IMR-90 (cell line): ENCODE data around the gene MRPL58. TPM values are rescaled to one million over a fixed set of nuclear protein-coding genes. Genes with fewer than 3 reads are reported as not detected.

Experiments used
- ATAC-seq: fragments of 200-7000 bp; cut with Tn5 transposase; 2 replicates; pipeline ENCODE4 v1.9.1; 2020; ENCODE audit warnings: low read depth, mild to moderate bottlenecking, moderate library complexity
- BruUV-seq: library from RNA; stranded (reverse); fragments of 400-500 nt; replicated peaks from 2 replicates; lab custom pipeline; 2021; lab: Mats Ljungman, UMichigan
- CTCF ChIA-PET: fragments of 300-600 bp; formaldehyde crosslinking; extraction: SDS; loops from one replicate; lab custom pipeline; 2021; ENCODE audit warnings: antibody characterized with exemption; lab: Yijun Ruan, JAX
- POLR2A ChIA-PET: fragments of 300-600 bp; sonication (Branson Sonifier 250); formaldehyde crosslinking; loops from one replicate; lab custom pipeline; 2022; ENCODE audit warnings: antibody characterized with exemption; ENCODE audit not compliant: unreplicated experiment; lab: Charles Lee
- DNase-seq: peaks from one replicate; pipeline ENCODE4 v3.0.0; 2013
- H2AFZ ChIP-seq: replicated peaks from 2 replicates; pipeline ENCODE3; 2013; ENCODE audit warnings: low read length, mild to moderate bottlenecking; ENCODE audit not compliant: poor library complexity
- H2AK5ac ChIP-seq: 2 replicates; pipeline ENCODE4 v1.6.1; 2013; ENCODE audit warnings: low read depth, low read length, inconsistent platforms
- H2AK9ac ChIP-seq: replicated peaks from 2 replicates; pipeline ENCODE3; 2013; ENCODE audit warnings: mild to moderate bottlenecking, low read depth, low read length, moderate library complexity; ENCODE audit not compliant: poor library complexity
- H2BK120ac ChIP-seq: 2 replicates; pipeline ENCODE4 v1.6.1; 2013; ENCODE audit warnings: low read depth, low read length, inconsistent platforms
- H2BK15ac ChIP-seq: 3 replicates; pipeline ENCODE4 v1.6.1; 2013; ENCODE audit warnings: low read depth, low read length, inconsistent platforms
- H2BK20ac ChIP-seq: 2 replicates; pipeline ENCODE4 v1.6.1; 2013; ENCODE audit warnings: low read depth, mild to moderate bottlenecking, inconsistent platforms, low read length, moderate library complexity
- H2BK5ac ChIP-seq: 2 replicates; pipeline ENCODE4 v1.6.1; 2013; ENCODE audit warnings: mild to moderate bottlenecking, low read depth, low read length, inconsistent platforms; ENCODE audit not compliant: poor library complexity, severe bottlenecking
- H3K14ac ChIP-seq: replicated peaks from 2 replicates; pipeline ENCODE4 v1.6.1; 2013; ENCODE audit warnings: low read depth, low read length, inconsistent platforms
- H3K18ac ChIP-seq: 2 replicates; pipeline ENCODE4 v1.6.1; 2013; ENCODE audit warnings: low read depth, low read length, control low read depth
- H3K23ac ChIP-seq: 2 replicates; pipeline ENCODE4 v1.6.1; 2013; ENCODE audit warnings: low read depth, low read length, inconsistent platforms
- H3K27ac ChIP-seq: 2 replicates; pipeline ENCODE4 v1.5.1; 2013; ENCODE audit warnings: mild to moderate bottlenecking, control low read depth, low read length; ENCODE audit not compliant: insufficient read depth
- H3K27me3 ChIP-seq: 2 replicates; pipeline ENCODE4 v1.6.1; 2013; ENCODE audit warnings: low read length; ENCODE audit not compliant: control insufficient read depth, insufficient read depth
- H3K36me3 ChIP-seq: 2 replicates; pipeline ENCODE4 v1.6.1; 2013; ENCODE audit warnings: low read length, mixed read lengths; ENCODE audit not compliant: control insufficient read depth, insufficient read depth
- H3K4ac ChIP-seq: 2 replicates; pipeline ENCODE4 v1.6.1; 2013; ENCODE audit warnings: low read depth, low read length, inconsistent platforms
- H3K4me1 ChIP-seq: 2 replicates; pipeline ENCODE4 v1.6.1; 2013; ENCODE audit warnings: low read length, mixed read lengths; ENCODE audit not compliant: control insufficient read depth, insufficient read depth
- H3K4me2 ChIP-seq: 2 replicates; pipeline ENCODE4 v1.6.1; 2013; ENCODE audit warnings: low read depth, mild to moderate bottlenecking, control low read depth, low read length, moderate library complexity
- H3K4me3 ChIP-seq: 2 replicates; pipeline ENCODE4 v1.5.1; 2013; ENCODE audit warnings: low read depth, mild to moderate bottlenecking, control low read depth, low read length, moderate library complexity; ENCODE audit not compliant: insufficient read depth
- H3K56ac ChIP-seq: 2 replicates; pipeline ENCODE4 v1.6.1; 2013; ENCODE audit warnings: low read length, inconsistent platforms; ENCODE audit not compliant: insufficient read depth; ENCODE audit errors: extremely low read depth
- H3K79me1 ChIP-seq, 2 experiments: 2 replicates each; pipeline ENCODE4 v1.6.1; 2013; ENCODE audit warnings: low read length in 2 of 2, inconsistent platforms in 1 of 2, low read depth in 1 of 2
- H3K9ac ChIP-seq: 2 replicates; pipeline ENCODE4 v1.6.1; 2013; ENCODE audit warnings: low read depth, low read length, control low read depth
- H3K9me1 ChIP-seq: 2 replicates; pipeline ENCODE4 v1.6.1; 2013; ENCODE audit warnings: low read length, inconsistent platforms; ENCODE audit not compliant: insufficient read depth
- H3K9me3 ChIP-seq: 2 replicates; pipeline ENCODE4 v1.6.1; 2013; ENCODE audit warnings: low read length; ENCODE audit not compliant: control insufficient read depth, insufficient read depth
- H4K20me1 ChIP-seq: 2 replicates; pipeline ENCODE4 v1.6.1; 2013; ENCODE audit warnings: low read length, inconsistent platforms; ENCODE audit not compliant: insufficient read depth
- H4K5ac ChIP-seq: 2 replicates; pipeline ENCODE4 v1.6.1; 2013; ENCODE audit warnings: mild to moderate bottlenecking, low read depth, low read length, control low read depth
- H4K8ac ChIP-seq, 2 experiments: 2 replicates each; pipeline ENCODE4 v1.6.1; 2013; ENCODE audit warnings: low read depth in 2 of 2, low read length in 2 of 2, control low read depth in 1 of 2, inconsistent platforms in 1 of 2
- H4K91ac ChIP-seq: 2 replicates; pipeline ENCODE4 v1.6.1; 2013; ENCODE audit warnings: low read depth, low read length, inconsistent platforms; ENCODE audit not compliant: insufficient read depth
- BHLHE40 ChIP-seq: fragments of 150-350 bp; IDR thresholded peaks from 2 replicates; pipeline ENCODE4 v1.6.1; 2016; ENCODE audit warnings: mild to moderate bottlenecking, low read depth, low read length
- CEBPB ChIP-seq: IDR thresholded peaks from 2 replicates; pipeline ENCODE4 v1.6.1; 2012; ENCODE audit warnings: low read depth, low read length, improper control_type of control experiment
- CTCF ChIP-seq: conservative IDR thresholded peaks from 2 replicates; pipeline ENCODE4 v1.5.1; 2012; ENCODE audit warnings: mild to moderate bottlenecking, low read depth, low read length, improper control_type of control experiment
- FOS ChIP-seq: fragments of 150-350 bp; IDR thresholded peaks from 2 replicates; pipeline ENCODE4 v1.6.1; 2016; ENCODE audit warnings: low read depth, low read length
- MAFK ChIP-seq: IDR thresholded peaks from 2 replicates; pipeline ENCODE4 v1.6.1; 2012; ENCODE audit warnings: low read depth, low read length, improper control_type of control experiment
- MAZ ChIP-seq: IDR thresholded peaks from 2 replicates; pipeline ENCODE4 v1.6.1; 2012; ENCODE audit warnings: low read depth, mild to moderate bottlenecking, low read length, improper control_type of control experiment, moderate library complexity, borderline replicate concordance
- POLR2A ChIP-seq: IDR thresholded peaks from 2 replicates; pipeline ENCODE4 v1.6.1; 2012; ENCODE audit warnings: mild to moderate bottlenecking, low read depth, low read length
- RFX5 ChIP-seq: IDR thresholded peaks from 2 replicates; pipeline ENCODE4 v1.8.0; 2012; ENCODE audit warnings: low read depth, mild to moderate bottlenecking, low read length, moderate library complexity
- WGBS, 2 experiments: methylation state at CpG; one replicate each; pipeline versions ENCODE4 v1.1.5 to v1.1.7; 2013; ENCODE audit warnings: missing lambda C conversion rate in 2 of 2; ENCODE audit not compliant: insufficient read length in 1 of 2; ENCODE audit errors: extremely low coverage in 2 of 2; 5-methylcytosine and 5-hydroxymethylcytosine counted together
- dilution Hi-C: fragments of 300-500 bp; cut with HindIII; formaldehyde crosslinking; loops from one replicate; pipeline ENCODE4 v1.14.3; 2018; ENCODE audit warnings: low sequenced_read_pairs; ENCODE audit not compliant: unreplicated experiment
- in situ Hi-C: fragments of 300-500 bp; cut with MboI; formaldehyde crosslinking; loops from 3 replicates; pipeline ENCODE4 v1.14.3; 2019; ENCODE audit warnings: low sequenced_read_pairs, inconsistent platforms, mixed read lengths
- intact Hi-C: fragments of 100-400 bp; cut with micrococcal nuclease; formaldehyde crosslinking; loops from 2 replicates; pipeline ENCODE4 v1.10.0; 2022
- polyA plus RNA-seq, 3 experiments: library from polyadenylated mRNA; depleted of rRNA; stranded (reverse); fragments of >200 nt; gene quantifications; 2 replicates each; pipeline ENCODE4 v1.2.3, GENCODE V29; 2012; ENCODE audit warnings: low replicate concordance in 1 of 3
- total RNA-seq: library from RNA; depleted of rRNA; stranded (reverse); fragments of >200 nt; gene quantifications from 2 replicates; pipeline ENCODE4 v1.2.3, GENCODE V29; 2012

The MRPL58 gene
- total and polyA plus RNA-seq, 2 of the 4 experiments (the other 2 are of a cell fraction): 42.5 to 53.0 TPM

DNA sequence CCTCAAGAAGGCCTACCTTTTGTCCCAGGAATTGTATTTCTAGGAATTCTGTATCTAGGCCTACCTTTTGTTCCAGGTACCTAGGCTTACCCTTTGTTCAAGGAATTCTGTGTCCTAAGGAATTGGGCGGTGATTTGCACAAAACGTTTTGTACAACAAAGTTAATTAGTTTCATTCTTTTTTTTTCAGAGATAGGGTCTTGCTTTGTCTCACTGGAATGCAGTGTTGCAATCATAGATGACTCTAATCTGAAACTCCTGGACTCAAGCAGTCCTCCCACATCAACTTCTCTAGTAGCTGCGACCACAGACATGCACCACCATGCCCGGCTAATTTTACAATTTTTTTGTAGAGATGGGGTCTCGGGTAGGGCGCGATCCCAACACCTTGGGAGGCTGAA lies 18.0 kb upstream of the MRPL58 start:
- H2BK20ac ChIP-seq: no peak overlapping the region; the same call in 1 of the 2 replicates
- 0 out of 2 replicates have a peak overlapping the region, but pooled peaks have one; percentile 15 for H3K27ac ChIP-seq
- no peak overlapping the region for H3K4ac ChIP-seq
- CTCF ChIA-PET: interaction anchor here (0.6 kb wide), 1 partner anchor 65 kb away, joined by 3 read pairs; no protein-coding TSS in a partner anchor
- peaks cover 20% of the 10 kb centered on the region for H4K20me1 ChIP-seq
- peak overlapping the region; percentile 27; the same call in 1 of the 2 replicates for H4K5ac ChIP-seq
- intact Hi-C loops (no loop called here), in situ Hi-C loops (no loop called here), dilution Hi-C loops (no loop called here)
- H3K36me3 ChIP-seq: peaks cover 8% of the 10 kb centered on the region; the same call in 1 of the 2 replicates
- BruUV-seq: no TSS peak
- H3K18ac ChIP-seq: peak overlapping the region; percentile 6; the same call in 1 of the 2 replicates
- no peak overlapping the region for H3K56ac ChIP-seq
- H3K79me1 ChIP-seq: peaks cover 13 to 82% of the 10 kb centered on the region in 2 experiments
- no peaks in the 10 kb centered on the region for H3K27me3 ChIP-seq
- no peak overlapping the region for H3K9ac ChIP-seq
- WGBS, 2 experiments: no CpG with 5 or more reads among the region's 7 CpGs
- no peak overlapping the region for H2AFZ ChIP-seq
- DNase-seq (peak; percentile 70), ATAC-seq (peak; percentile 70)
- no peak overlapping the region for H3K4me3 ChIP-seq
- POLR2A ChIA-PET: interaction anchor here (0.7 kb wide), 1 partner anchor 14 kb away, joined by 3 read pairs; no protein-coding TSS in a partner anchor
- H3K23ac ChIP-seq: 0 out of 2 replicates have a peak overlapping the region, but pooled peaks have one; percentile 41
- H3K4me1 ChIP-seq: peaks cover 10% of the 10 kb centered on the region
- peaks cover 17% of the 10 kb centered on the region; the same call in 1 of the 2 replicates for H3K9me1 ChIP-seq
- H2BK15ac ChIP-seq: 0 out of 3 replicates have a peak overlapping the region, but pooled peaks have one; percentile 17
- H3K4me2 ChIP-seq: peak overlapping the region; percentile 3; the same call in 1 of the 2 replicates
- peak overlapping the region; percentile 26; the same call in 1 of the 2 replicates for H3K14ac ChIP-seq
- TF ChIP-seq FOS (no peak), BHLHE40 (no peak), MAZ (no peak), POLR2A (no peak), CTCF (no peak), RFX5 (no peak), MAFK (no peak), CEBPB (peak; percentile 93)
- H2BK5ac ChIP-seq: peak overlapping the region; percentile 44
- no peak overlapping the region for H4K91ac ChIP-seq
- H2BK120ac ChIP-seq: peak overlapping the region; percentile 13; the same call in 1 of the 2 replicates
- H2AK9ac ChIP-seq: no peak overlapping the region
- no peaks in the 10 kb centered on the region for H3K9me3 ChIP-seq
- H2AK5ac ChIP-seq: 0 out of 2 replicates have a peak overlapping the region, but pooled peaks have one; percentile 12
- peak overlapping the region in 1 of 2 experiments; percentile 24; a peak in 1 of 4 replicates for H4K8ac ChIP-seq
